IPS-NIHi7 (cell line): Measurements from ENCODE around the gene CMTM2.
A peak's percentile ranks its signal among the peaks of the same experiment; 100 is the strongest.
"Not testable (repeated sequence)": the region's sequence is repeated elsewhere in the genome, so short reads cannot be mapped to it uniquely, and the experiment has no call there.

Source experiments
- DNase-seq: peaks from one replicate; pipeline ENCODE4 v3.0.0; 2012; ENCODE audit warnings: mixed read lengths; ENCODE audit errors: extremely low spot score

The CMTM2 gene

DNA sequence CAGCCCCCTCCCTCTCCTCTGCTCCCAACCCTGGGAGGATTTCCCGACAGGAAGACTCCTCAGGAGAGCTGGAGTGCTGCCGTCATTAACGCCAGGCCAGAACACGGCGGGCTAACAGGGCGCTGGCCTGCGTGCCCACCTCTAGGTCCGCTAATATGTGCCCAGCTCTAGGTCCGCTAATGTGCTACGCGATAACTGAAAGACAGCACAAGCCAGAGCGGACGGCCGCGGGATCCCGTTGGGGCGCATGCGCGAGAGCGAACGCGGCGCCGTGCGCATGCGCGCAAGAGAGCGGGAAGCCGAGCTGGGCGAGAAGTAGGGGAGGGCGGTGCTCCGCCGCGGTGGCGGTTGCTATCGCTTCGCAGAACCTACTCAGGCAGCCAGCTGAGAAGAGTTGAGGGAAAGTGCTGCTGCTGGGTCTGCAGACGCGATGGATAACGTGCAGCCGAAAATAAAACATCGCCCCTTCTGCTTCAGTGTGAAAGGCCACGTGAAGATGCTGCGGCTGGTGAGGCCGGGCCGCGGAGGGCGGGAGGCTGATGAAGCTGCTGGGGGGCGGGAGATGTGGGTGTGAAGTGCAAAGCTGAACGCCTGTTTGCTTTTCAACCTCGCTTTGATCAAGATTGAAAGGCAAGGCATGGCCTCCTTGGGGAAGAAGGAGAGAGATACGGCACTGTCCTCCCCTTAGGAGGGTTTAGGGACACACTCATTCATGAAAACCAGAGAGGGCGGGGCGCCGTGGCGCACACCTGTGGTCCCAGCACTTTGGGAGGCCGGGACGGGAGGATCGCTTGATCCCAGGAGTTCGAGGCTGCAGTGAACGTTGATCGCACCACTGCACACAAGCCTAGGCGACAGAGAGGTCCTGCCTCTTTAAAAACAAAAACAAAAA, 26.7 kb upstream of the CMTM2 start, which contains the start of gene CKLF:
CKLF (plus strand) TSS at position 291 of the 892 bp plus-strand sequence; CDS start at position 431, 140 bp downstream.
- peak; percentile 98 for DNase-seq

DNA sequence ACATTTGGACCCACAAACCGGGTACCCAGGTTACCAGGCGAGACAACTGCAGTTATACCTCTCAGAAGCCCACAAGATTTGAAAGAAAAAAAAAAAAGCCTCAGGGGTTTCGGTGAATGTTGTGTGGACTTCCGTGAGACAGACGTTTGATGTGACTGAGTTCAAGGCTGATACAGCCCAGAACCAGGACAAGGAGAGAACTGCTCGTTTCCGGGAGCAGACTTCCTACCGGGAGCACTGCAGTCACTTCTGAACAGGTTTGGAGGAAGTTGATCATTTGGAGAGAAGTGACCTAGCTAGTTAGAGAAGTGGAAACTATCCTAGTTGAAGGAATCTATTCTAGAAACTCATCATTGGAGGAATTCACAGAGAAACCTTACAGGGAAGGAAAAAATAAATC, 26.0 kb upstream of the CMTM2 start:
- no peak for DNase-seq

DNA sequence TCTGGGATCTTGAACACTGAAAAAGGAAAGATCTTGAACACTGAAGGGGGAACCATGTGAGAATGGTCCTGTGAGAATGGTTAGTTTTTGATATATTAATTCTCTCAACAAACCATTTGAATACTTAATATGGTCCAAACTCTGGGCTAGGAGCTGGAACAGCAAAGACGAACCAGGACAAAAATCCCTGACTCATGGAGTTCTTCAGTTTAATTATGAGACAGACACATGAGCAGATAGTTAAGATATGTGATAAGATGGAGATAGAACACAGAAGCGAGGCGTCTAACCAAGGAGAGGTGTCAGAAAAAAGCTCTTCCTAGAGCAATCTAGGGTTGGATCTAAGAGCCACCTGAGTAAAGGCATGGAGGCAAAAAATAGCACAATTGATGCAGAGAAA, 25.2 kb upstream of the CMTM2 start:
- DNase-seq, result no peak

DNA sequence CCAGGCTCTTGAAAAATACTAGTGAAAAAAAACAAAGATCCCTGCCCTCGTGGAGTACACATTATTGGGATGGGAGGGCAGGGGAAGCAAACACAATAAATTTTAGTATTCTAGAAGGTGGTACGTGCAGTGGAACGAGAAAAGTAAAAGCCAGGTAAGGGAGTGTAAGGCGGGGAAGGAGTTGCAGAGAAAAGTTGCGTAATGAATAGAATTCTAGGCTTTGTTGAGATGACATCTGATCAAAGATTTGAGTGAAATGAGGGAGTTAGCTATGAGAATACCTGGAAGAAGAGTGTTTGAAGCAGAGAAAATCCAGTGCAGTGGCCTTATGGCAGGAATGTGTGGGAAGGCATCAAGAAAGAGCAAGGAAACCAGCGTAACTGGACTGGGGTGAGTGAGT, 24.8 kb upstream of the CMTM2 start:
- no peak for DNase-seq

DNA sequence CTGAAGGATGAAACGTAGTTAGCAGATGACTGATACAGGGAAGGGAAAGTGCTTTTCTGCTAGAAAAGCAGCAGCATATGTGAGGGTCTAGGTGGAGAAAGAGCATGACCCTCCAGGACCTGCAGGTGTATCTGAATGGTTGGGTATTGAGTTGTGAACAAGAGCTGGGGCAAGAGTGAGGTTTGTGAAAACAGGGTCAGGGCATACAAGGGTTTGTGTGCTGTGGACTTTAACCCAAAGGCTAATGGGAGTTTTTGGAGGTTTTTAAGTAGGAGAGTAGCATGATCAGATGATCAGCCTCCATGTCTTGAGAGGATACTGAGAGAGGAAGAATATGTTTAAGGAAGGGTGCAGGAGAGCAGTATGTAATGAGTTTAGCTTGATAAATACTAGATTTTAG, 19.2 kb upstream of the CMTM2 start:
- no peak for DNase-seq

DNA sequence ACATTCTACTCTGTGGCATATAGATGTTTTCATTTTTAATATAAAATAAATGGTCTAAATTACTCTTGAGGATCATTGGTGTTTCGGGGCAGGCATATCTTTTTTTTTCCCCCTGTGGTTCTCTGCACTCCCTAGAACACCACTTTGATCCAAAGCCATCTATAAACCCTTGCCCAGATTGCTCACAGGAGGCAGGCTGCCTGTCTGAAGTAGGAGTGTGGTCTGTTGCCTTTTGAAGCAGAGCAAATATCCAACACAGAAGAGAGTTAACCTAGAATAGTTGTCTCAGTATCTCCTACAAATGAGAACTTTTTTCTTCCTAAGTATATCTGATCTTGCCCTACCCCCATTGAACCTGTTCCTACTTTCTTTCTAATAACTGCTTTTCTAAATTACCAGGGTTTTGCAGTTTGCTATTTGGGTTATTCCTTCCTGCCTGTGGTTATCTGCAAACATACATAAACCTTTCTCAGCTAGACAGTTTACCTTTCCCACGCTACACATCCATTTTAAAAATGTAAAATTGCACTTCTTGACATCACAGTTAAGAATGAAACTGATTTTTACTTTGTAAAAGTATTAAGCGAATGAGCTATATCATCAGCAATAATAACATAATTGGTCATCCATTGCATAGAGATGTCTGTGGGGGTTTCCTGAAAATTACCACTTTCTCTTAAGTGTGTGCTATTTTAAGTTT, 17.7 kb upstream of the CMTM2 start:
- no peak for DNase-seq

DNA sequence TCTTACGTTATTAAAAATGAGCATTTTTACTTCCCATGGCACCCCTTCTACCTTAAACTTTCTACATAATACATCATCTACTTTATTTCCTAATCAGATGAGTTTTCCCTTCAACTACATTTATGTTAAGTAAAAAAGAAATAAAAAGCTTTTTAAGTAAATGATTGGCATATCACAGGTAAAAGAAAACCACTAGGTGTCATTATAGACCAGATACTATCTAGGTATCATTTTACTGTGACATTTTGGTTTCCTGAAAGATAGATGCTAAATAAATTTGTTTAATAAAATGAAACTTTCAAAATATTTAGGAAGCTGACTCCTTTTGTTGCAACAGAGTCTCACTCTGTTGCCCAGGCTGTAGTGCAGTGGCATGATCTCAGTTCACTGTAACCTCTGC, 16.9 kb upstream of the CMTM2 start:
- DNase-seq, result no peak

DNA sequence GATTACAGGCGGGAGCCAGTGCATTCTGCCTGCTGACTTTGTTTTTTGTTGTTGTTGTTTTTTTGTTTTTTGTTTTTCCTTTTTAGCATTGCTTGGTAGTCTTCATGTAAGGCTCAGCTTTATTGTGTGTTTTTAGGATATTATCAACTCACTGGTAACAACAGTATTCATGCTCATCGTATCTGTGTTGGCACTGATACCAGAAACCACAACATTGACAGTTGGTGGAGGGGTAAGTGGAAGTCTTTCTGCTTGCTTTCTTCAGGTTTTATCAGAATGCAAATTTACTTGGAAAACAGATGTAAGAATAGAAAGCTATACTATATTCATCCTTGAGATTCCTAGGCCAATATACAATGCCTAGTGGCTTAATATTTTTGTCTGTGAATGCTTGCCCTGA, 16.3 kb upstream of the CMTM2 start:
- no peak for DNase-seq

DNA sequence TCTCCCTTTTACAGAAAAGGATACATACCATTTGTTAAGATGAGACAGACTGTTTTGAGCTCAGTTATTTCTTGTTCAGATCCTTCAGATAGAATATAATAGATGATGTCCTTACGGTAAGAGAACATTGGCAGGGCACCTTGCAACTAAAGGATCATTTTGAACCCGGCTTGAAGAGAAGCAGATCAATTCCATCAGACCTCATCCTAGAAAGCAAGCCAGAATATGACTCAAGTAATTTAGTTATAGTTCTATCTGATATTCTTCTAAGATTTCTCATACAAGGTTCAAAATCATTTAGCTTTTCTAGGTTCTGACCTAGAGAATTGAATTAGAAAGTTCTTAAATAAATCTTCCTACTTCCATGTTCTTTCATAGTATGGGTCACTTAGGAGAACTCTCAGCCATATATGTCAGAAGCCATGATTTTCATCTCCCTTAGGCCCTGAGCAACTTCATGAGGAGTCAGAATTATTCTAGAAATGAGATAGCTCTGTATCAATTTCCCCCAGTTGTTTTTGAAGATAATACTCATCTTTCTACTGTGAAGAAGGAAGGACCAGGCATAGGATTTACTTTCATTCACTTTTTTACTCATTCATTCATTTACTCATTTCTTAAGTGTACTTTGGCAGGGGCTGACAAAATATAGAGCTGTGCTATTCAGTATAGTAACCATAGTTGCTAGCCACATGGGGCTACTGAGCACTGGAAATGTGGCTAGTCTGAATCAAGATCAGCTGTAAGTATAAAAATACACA, 15.5 kb upstream of the CMTM2 start:
- no peak for DNase-seq

DNA sequence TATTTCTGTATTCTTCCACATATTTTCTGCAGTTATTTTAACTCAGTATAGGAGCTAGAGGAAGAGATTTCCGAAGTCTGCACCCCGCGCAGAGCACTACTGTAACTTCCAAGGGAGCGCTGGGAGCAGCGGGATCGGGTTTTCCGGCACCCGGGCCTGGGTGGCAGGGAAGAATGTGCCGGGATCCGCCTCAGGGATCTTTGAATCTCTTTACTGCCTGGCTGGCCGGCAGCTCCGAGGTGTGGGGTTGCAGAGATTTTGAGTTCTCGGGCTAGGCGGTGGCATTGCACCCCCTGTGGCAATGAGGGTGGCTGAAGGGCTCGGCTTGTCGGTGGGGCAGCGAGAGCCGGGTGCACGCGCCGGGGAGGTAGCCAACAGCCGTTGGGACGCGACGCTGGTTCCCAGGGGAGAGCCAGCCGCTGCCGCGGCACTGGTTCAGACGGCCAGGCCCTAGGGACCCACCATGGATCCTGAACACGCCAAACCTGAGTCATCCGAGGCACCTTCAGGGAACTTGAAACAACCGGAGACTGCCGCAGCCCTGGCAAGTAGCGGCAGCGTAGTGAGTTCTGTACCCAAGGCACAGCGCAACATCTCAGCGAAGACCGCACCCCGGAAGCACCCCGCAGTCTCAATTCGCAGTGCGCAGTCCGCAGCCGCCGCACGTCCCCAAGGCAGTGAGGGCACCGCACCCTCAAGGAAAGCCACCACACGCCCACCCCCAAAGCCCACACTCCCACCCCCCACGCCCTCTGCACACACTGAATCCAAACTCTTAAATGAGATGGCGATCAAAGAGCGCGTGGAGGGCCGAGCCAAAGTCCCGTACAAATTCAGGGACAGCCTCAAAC, 13.0 kb upstream of the CMTM2 start, which contains the start of gene CMTM1:
CMTM1 (plus strand) TSS at position 389 of the 851 bp plus-strand sequence; CDS start at position 464, 75 bp downstream.
- DNase-seq, result no peak

DNA sequence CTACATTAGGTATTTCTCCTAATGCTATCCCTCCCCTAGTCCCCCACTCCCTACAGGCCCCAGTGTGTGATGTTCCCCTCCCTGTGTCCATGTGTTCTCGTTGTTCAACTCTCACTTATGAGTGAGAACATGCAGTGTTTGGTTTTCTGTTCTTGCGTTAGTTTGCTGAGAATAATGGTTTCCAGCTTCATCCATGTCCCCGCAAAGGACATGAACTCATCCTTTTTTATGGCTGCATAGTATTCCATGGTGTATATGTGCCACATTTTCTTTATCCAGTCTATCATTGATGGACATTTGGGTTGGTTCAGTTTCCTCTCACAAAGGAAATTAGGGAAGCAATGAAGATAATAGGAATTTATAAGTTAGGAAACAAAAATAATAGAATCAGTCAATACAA, 12.0 kb upstream of the CMTM2 start:
- DNase-seq, result not testable (repeated sequence)

DNA sequence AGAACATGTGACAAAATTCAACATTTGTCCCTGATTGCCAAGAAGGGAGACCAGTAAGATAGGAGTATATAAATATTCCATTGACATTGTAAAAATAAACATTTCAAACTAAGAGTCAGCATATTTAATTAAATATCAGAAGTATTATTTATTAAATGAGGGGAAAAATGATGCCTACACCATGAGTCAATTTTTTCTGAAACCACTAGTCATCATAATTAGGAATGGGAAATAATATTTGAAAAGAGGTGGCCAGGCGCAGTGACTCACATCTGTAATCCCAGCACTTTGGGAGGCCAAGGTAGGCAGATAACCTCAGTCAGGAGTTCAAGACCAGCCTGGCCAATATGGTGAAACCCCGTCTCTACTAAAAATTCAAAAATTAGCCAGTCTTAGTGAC, 10.9 kb upstream of the CMTM2 start:
- DNase-seq, result no peak

DNA sequence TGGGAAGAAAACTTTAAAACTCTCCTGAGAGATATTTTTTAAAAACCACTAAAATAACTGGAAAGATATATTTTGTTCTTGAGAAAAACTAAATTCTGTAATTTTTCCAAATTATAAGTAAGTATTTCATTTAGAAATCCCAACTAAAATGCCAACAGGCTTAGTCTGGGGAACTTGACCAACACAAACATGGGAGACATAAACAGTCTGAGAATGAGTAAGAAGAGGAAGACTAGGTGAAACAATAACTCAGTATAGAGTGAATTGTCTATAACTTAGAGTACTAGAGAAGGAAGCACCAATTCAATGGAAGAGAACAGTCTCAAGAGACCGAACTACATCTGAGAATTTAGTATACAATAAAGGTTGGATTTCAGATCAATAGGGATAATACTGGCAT, 10.1 kb upstream of the CMTM2 start:
- DNase-seq, result no peak

DNA sequence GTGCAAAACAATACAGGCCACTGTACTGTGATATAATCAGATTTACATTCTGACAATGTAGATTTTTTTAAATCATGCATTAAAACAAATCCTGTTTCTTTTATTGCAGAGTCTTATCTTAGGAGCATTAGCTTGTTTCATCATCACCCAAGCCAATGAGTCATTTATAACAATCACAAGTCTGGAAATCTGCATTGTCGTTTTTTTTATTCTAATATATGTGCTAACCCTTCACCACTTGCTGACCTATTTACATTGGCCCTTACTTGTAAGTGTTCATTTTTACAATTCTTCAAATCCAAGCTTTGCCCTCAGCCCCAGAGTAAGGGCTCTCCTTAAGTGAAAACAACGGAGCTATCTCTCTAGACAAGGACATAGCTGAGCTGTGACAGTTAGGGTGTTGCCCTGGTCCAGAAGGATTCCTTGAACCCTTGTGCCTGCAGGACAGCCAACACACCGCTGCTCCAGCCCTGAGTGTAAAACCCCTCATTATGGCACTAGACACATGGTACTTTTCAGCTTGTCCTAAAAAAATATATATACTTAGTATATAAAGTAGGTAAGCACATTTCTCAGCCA, 9.3 kb upstream of the CMTM2 start:
- no peak for DNase-seq

DNA sequence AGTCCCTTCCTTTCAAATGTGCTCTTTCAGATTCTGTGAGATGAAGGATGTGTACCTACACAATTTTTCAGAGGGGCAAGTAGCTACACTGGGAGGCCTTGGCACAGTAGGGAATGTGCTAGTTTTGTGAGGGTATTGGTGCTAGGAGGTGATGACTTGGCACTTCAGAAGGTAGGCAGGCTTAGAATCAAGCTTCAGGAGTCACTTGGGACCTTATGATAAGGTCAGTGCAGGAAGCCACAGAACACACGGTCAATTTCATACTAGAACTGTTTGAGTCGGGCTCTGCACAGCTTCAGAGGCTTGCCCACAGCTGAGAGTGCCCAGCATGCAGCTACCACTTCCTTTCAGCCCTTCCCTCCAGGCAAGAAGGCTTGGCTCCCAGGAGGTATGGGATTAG, 6.9 kb upstream of the CMTM2 start:
- DNase-seq, result no peak

DNA sequence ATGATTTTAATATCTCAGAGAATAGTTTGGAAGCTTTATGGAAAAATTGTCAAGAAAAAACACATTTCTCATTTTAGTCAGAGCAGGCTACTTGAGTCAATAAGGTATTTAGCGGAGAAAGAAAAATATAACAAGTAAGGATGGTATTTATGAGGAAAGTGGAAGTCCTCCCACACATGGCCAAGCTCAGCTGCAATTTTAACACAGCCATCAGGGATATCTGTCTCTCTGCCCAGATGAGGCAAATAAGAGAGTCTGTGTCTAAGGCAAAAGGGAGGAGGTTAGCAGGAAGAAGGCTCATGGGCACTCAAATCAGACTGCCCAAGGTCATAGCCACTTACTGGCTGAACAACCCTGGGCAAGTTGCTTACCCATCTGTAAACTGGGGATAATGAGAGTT, 5.2 kb upstream of the CMTM2 start:
- no peak for DNase-seq

DNA sequence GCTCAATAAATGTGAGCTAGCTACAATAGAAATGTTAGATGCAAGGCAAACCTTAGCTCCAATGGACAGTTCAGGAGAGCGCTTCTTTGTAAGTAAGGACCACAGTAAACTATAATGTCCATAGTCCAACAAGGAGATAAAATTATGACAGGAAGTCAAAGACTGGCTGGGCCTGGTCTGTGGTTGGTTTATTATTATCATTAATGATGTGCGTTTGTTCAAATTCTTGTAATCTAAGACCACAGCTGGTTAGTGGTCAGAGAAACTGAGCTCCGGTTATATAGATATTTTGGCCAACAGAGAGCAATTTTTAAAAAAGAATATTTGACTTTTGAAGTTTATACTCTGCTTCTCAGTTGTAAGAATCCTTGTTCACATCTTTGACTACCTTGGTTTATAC, 4.7 kb upstream of the CMTM2 start:
- no peak for DNase-seq

DNA sequence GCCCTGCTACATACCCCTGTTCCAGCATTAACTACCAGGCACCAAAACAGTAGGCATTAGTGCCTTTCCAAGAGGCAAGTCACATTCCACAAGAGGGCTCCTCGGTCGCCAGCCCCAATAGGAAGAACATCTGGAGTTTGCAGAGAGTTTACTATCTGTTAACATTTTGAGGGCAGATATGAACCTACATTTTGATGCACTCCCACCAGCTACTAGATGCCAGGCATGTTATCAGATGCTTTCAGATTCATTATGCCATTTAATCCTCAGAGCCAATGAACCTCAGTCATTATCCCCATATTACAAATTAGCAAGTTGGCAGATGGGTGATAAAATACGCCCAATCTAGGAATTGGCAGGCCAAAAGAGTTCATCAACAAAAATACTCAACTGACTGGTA, 4.2 kb upstream of the CMTM2 start:
- DNase-seq, result no peak

DNA sequence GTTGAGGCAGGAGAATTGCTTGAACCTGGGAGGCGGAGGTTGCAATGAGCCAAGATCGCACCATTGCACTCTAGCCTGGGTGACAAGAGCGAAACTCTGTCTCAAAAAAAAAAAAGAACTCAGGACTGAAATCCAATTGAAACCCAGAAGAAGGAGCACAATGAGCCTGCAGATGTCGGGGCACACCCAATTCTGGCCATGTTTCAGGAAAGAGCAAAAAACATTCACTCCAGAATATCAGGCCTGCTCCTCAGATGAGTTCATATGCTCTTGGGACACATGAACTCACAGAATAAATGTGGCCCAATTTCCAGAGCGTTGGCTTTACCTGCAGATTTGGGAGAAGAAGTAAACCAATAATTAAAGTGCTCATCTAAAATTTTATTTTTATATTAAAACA, 3.0 kb upstream of the CMTM2 start:
- DNase-seq, result no peak

DNA sequence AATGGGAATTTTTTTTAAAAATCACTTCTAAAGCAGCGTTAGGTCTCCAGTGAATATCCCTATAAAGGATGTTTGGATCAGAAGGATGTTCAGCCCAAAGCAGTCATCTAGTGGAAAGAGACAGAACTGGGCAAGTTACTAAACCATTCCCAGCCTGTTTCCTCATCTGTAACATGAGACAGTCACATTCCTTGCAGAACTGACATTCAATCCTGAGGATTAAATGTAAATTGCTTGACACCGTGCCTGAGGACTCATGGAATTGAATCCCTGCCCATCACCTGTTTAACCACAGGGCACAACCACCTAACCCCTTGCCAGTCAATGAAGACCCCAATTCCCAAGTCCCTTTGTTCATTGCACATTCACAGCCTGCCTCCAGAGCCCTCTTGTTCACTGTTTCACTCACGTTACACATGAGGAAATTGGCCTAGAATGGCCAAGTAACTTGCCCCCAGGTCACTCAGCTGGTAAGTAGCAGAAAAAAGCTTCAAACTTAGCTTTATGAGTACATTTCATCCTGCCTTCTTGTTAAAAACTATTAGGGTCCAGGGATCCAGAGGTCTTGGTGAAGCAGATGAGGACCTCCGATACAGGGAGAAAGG, 1.4 kb downstream of the CMTM2 start:
- DNase-seq, result peak; percentile 24
